ENCODE measurements around the gene ZNF490. TPM values are rescaled to one million over a fixed set of nuclear protein-coding genes. Genes with fewer than 3 reads are reported as not detected.
A peak's percentile ranks its signal among the peaks of the same experiment; 100 is the strongest.

The ZNF490 gene
- total RNA-seq (1 to 10 TPM; 7.0 to 8.6 TPM), polyA plus RNA-seq (under 1 TPM in 1 of 2 donors, not detected in 1; 0.56 TPM)
- long read RNA-seq, donor 1, partial matches to known transcripts = 0 of 4 reads
- long read RNA-seq, donor 1, other reads (novel, unspliced or antisense) = 4 of 4 reads
- long read RNA-seq, donor 2, partial matches to known transcripts = 0 of 9 reads
- long read RNA-seq, donor 2, other reads (novel, unspliced or antisense) = 9 of 9 reads

- H3K4me3 ChIP-seq (ENCODE audit: low read length in 2 of 2) = peak within 1 kb of the TSS; percentile 78 to 92
- intact Hi-C loops (cut with DNase I) = loop anchor here in 1 of 2 donors (1.0 kb wide), 1 partner anchor 59 kb away; the partner anchor contains the start of gene ZNF564
- no peaks in the 10 kb centered on the region for H3K36me3 ChIP-seq (ENCODE audit: control insufficient read depth in 1 of 2, insufficient read depth in 2 of 2, low read length in 1 of 2)
- peak; percentile 99 for DNase-seq
- no peaks in the 10 kb centered on the region for H3K4me1 ChIP-seq (ENCODE audit: control insufficient read depth in 1 of 2, insufficient read depth in 2 of 2, low read length in 2 of 2)
- ATAC-seq (ENCODE audit: low FRiP score) = peak; percentile 99
- H3K27me3 ChIP-seq (ENCODE audit: control insufficient read depth in 1 of 2, insufficient read depth in 2 of 2, low read length in 1 of 2) = no peaks in the 10 kb centered on the region
- H3K9me3 ChIP-seq (ENCODE audit: control insufficient read depth, low read length) = no peaks in the 10 kb centered on the region
- WGBS, 2 donors = 0% methylated on average over 57 to 61 of the region's 61 CpGs
- peak within 1 kb of the TSS; percentile 96 to 99 for H3K27ac ChIP-seq (ENCODE audit: low read depth in 1 of 2, low read length in 2 of 2)
These were observed at the start of gene ZNF490, which contains the start of gene ZNF791 for GRCh38 chr19:12610540-12611360. ZNF490 (minus strand) TSS chr19:12610813; CDS start chr19:12610680, 133 bp downstream. ZNF791 (plus strand) TSS chr19:12610920; CDS start chr19:12611080, 160 bp downstream.

GRCh38 chr19:12657966-12658365 is 47.4 kb upstream of the ZNF490 start:
- Histone ChIP-seq H3K27me3 (ENCODE audit: control insufficient read depth in 1 of 2, insufficient read depth in 2 of 2, low read length in 1 of 2) (no peaks in the 10 kb centered on the region), H3K9me3 (ENCODE audit: control insufficient read depth, low read length) (no peaks in the 10 kb centered on the region), H3K36me3 (ENCODE audit: control insufficient read depth in 1 of 2, insufficient read depth in 2 of 2, low read length in 1 of 2) (peaks cover 0 to 7% of the 10 kb centered on the region in 2 donors), H3K4me3 (ENCODE audit: low read length in 2 of 2) (no peak overlapping the region), H3K27ac (ENCODE audit: low read depth in 1 of 2, low read length in 2 of 2) (no peak overlapping the region), H3K4me1 (ENCODE audit: control insufficient read depth in 1 of 2, insufficient read depth in 2 of 2, low read length in 2 of 2) (no peaks in the 10 kb centered on the region)
- DNase-seq = no peak
- intact Hi-C loops (cut with DNase I) = no loop called here
- 93 to 96% methylated on average over 22 of the region's 22 CpGs for WGBS, 2 donors
- no peak for ATAC-seq (ENCODE audit: low FRiP score)

GRCh38 chr19:12656899-12657571 is 46.4 kb upstream of the ZNF490 start:
- Histone ChIP-seq H3K27me3 (ENCODE audit: control insufficient read depth in 1 of 2, insufficient read depth in 2 of 2, low read length in 1 of 2) (no peaks in the 10 kb centered on the region), H3K4me3 (ENCODE audit: low read length in 2 of 2) (no peak overlapping the region), H3K27ac (ENCODE audit: low read depth in 1 of 2, low read length in 2 of 2) (no peak overlapping the region), H3K9me3 (ENCODE audit: control insufficient read depth, low read length) (no peaks in the 10 kb centered on the region), H3K36me3 (ENCODE audit: control insufficient read depth in 1 of 2, insufficient read depth in 2 of 2, low read length in 1 of 2) (peaks cover 0 to 7% of the 10 kb centered on the region in 2 donors), H3K4me1 (ENCODE audit: control insufficient read depth in 1 of 2, insufficient read depth in 2 of 2, low read length in 2 of 2) (no peaks in the 10 kb centered on the region)
- 49 to 56% methylated on average over 45 to 50 of the region's 50 CpGs for WGBS, 2 donors
- ATAC-seq (ENCODE audit: low FRiP score) = peak; percentile 44
- intact Hi-C loops (cut with DNase I) = no loop called here
- no peak for DNase-seq

GRCh38 chr19:12655546-12655945 is 44.9 kb upstream of the ZNF490 start:
- peaks cover 0 to 5% of the 10 kb centered on the region in 2 donors for H3K36me3 ChIP-seq (ENCODE audit: control insufficient read depth in 1 of 2, insufficient read depth in 2 of 2, low read length in 1 of 2)
- no peaks in the 10 kb centered on the region for H3K27me3 ChIP-seq (ENCODE audit: control insufficient read depth in 1 of 2, insufficient read depth in 2 of 2, low read length in 1 of 2)
- DNase-seq (no peak), ATAC-seq (ENCODE audit: low FRiP score) (no peak)
- intact Hi-C loops (cut with DNase I) = no loop called here
- H3K9me3 ChIP-seq (ENCODE audit: control insufficient read depth, low read length) = no peaks in the 10 kb centered on the region
- no peak overlapping the region for H3K27ac ChIP-seq (ENCODE audit: low read depth in 1 of 2, low read length in 2 of 2)
- no peak overlapping the region for H3K4me3 ChIP-seq (ENCODE audit: low read length in 2 of 2)
- no peaks in the 10 kb centered on the region for H3K4me1 ChIP-seq (ENCODE audit: control insufficient read depth in 1 of 2, insufficient read depth in 2 of 2, low read length in 2 of 2)
- 95 to 96% methylated on average over 8 of the region's 8 CpGs for WGBS, 2 donors

- Histone ChIP-seq H3K9me3 (ENCODE audit: control insufficient read depth, low read length) (no peaks in the 10 kb centered on the region), H3K4me1 (ENCODE audit: control insufficient read depth in 1 of 2, insufficient read depth in 2 of 2, low read length in 2 of 2) (no peaks in the 10 kb centered on the region), H3K36me3 (ENCODE audit: control insufficient read depth in 1 of 2, insufficient read depth in 2 of 2, low read length in 1 of 2) (peaks cover 0 to 3% of the 10 kb centered on the region in 2 donors), H3K27ac (ENCODE audit: low read depth in 1 of 2, low read length in 2 of 2) (no peak overlapping the region), H3K4me3 (ENCODE audit: low read length in 2 of 2) (no peak overlapping the region), H3K27me3 (ENCODE audit: control insufficient read depth in 1 of 2, insufficient read depth in 2 of 2, low read length in 1 of 2) (no peaks in the 10 kb centered on the region)
- intact Hi-C loops (cut with DNase I) = no loop called here
- ATAC-seq (ENCODE audit: low FRiP score) (no peak), DNase-seq (peak in 1 of 2 donors; percentile 4)
- 92 to 93% methylated on average over 6 of the region's 6 CpGs for WGBS, 2 donors
These were observed 41.6 kb upstream of the ZNF490 start for GRCh38 chr19:12652219-12652618.

GRCh38 chr19:12649941-12650340 is 39.3 kb upstream of the ZNF490 start:
- H3K4me3 ChIP-seq (ENCODE audit: low read length in 2 of 2) = no peak overlapping the region
- ATAC-seq (ENCODE audit: low FRiP score) (no peak), DNase-seq (peak in 1 of 2 donors; percentile 29)
- no peaks in the 10 kb centered on the region for H3K9me3 ChIP-seq (ENCODE audit: control insufficient read depth, low read length)
- no peaks in the 10 kb centered on the region for H3K27me3 ChIP-seq (ENCODE audit: control insufficient read depth in 1 of 2, insufficient read depth in 2 of 2, low read length in 1 of 2)
- H3K36me3 ChIP-seq (ENCODE audit: control insufficient read depth in 1 of 2, insufficient read depth in 2 of 2, low read length in 1 of 2) = no peaks in the 10 kb centered on the region
- no peaks in the 10 kb centered on the region for H3K4me1 ChIP-seq (ENCODE audit: control insufficient read depth in 1 of 2, insufficient read depth in 2 of 2, low read length in 2 of 2)
- 95 to 96% methylated on average over 10 of the region's 10 CpGs for WGBS, 2 donors
- intact Hi-C loops (cut with DNase I) = no loop called here
- no peak overlapping the region for H3K27ac ChIP-seq (ENCODE audit: low read depth in 1 of 2, low read length in 2 of 2)

- 7 to 8% methylated on average over 29 of the region's 29 CpGs for WGBS, 2 donors
- Histone ChIP-seq H3K27me3 (ENCODE audit: control insufficient read depth in 1 of 2, insufficient read depth in 2 of 2, low read length in 1 of 2) (no peaks in the 10 kb centered on the region), H3K4me3 (ENCODE audit: low read length in 2 of 2) (no peak overlapping the region), H3K9me3 (ENCODE audit: control insufficient read depth, low read length) (no peaks in the 10 kb centered on the region), H3K36me3 (ENCODE audit: control insufficient read depth in 1 of 2, insufficient read depth in 2 of 2, low read length in 1 of 2) (no peaks in the 10 kb centered on the region), H3K27ac (ENCODE audit: low read depth in 1 of 2, low read length in 2 of 2) (no peak overlapping the region), H3K4me1 (ENCODE audit: control insufficient read depth in 1 of 2, insufficient read depth in 2 of 2, low read length in 2 of 2) (no peaks in the 10 kb centered on the region)
- intact Hi-C loops (cut with DNase I) = no loop called here
- ATAC-seq (ENCODE audit: low FRiP score) (peak; percentile 42), DNase-seq (no peak)
These were observed 37.5 kb upstream of the ZNF490 start for GRCh38 chr19:12648088-12648487.

GRCh38 chr19:12647490-12648071 is 37.0 kb upstream of the ZNF490 start:
- Histone ChIP-seq H3K4me3 (ENCODE audit: low read length in 2 of 2) (no peak overlapping the region), H3K36me3 (ENCODE audit: control insufficient read depth in 1 of 2, insufficient read depth in 2 of 2, low read length in 1 of 2) (no peaks in the 10 kb centered on the region), H3K27ac (ENCODE audit: low read depth in 1 of 2, low read length in 2 of 2) (no peak overlapping the region), H3K9me3 (ENCODE audit: control insufficient read depth, low read length) (no peaks in the 10 kb centered on the region), H3K4me1 (ENCODE audit: control insufficient read depth in 1 of 2, insufficient read depth in 2 of 2, low read length in 2 of 2) (no peaks in the 10 kb centered on the region), H3K27me3 (ENCODE audit: control insufficient read depth in 1 of 2, insufficient read depth in 2 of 2, low read length in 1 of 2) (no peaks in the 10 kb centered on the region)
- DNase-seq (peak; percentile 74 to 91), ATAC-seq (ENCODE audit: low FRiP score) (peak; percentile 89)
- 8 to 11% methylated on average over 30 to 31 of the region's 31 CpGs for WGBS, 2 donors
- intact Hi-C loops (cut with DNase I) = no loop called here

Measured in aorta (tissue), 5 donors.